Activated CD4-positive, alpha-beta memory T cell treated with anti-CD3 and anti-CD28 coated beads, Interleukin-2, amount 10 ng/mL, durations not matched to agents 7 days and 5 days (primary cell): ENCODE results near the gene LDLRAP1. TPM values are rescaled to one million over a fixed set of nuclear protein-coding genes. Genes with fewer than 3 reads are reported as not detected.

Source experiments
- CTCF ChIA-PET: fragments of 350-600 bp; sonication (Branson Sonifier 250); formaldehyde crosslinking; loops from one replicate; lab custom pipeline; 2021; ENCODE audit warnings: antibody characterized with exemption, inconsistent platforms; lab: Charles Lee
- POLR2A ChIA-PET: fragments of 350-600 bp; sonication (Branson Sonifier 250); formaldehyde crosslinking; loops from one replicate; lab custom pipeline; 2021; ENCODE audit warnings: antibody characterized with exemption; lab: Charles Lee
- DNase-seq: peaks from one replicate; pipeline ENCODE4 v3.0.0-alpha.2; 2020
- H3K27ac Mint-ChIP-seq: one replicate; pipeline ENCODE4 v1.8.0; 2021; ENCODE audit warnings: mild to moderate bottlenecking, mixed read lengths
- H3K27me3 Mint-ChIP-seq: one replicate; pipeline ENCODE4 v1.8.0; 2021; ENCODE audit warnings: mixed read lengths
- H3K36me3 Mint-ChIP-seq: one replicate; pipeline ENCODE4 v1.8.0; 2021; ENCODE audit warnings: low read depth, mixed read lengths
- H3K4me1 Mint-ChIP-seq: one replicate; pipeline ENCODE4 v1.8.0; 2021; ENCODE audit warnings: mixed read lengths
- H3K4me3 Mint-ChIP-seq: one replicate; pipeline ENCODE4 v1.8.0; 2021; ENCODE audit warnings: mild to moderate bottlenecking, mixed read lengths
- H3K9me3 Mint-ChIP-seq: one replicate; pipeline ENCODE4 v1.8.0; 2021; ENCODE audit warnings: mixed read lengths
- total RNA-seq, 2 experiments: library from RNA; stranded (reverse); gene quantifications; one replicate each; pipeline ENCODE4 v1.2.3, GENCODE V29; 2021

Gene LDLRAP1
- total RNA-seq, 2 experiments from 2014 or later = 26.4 to 27.7 TPM

DNA sequence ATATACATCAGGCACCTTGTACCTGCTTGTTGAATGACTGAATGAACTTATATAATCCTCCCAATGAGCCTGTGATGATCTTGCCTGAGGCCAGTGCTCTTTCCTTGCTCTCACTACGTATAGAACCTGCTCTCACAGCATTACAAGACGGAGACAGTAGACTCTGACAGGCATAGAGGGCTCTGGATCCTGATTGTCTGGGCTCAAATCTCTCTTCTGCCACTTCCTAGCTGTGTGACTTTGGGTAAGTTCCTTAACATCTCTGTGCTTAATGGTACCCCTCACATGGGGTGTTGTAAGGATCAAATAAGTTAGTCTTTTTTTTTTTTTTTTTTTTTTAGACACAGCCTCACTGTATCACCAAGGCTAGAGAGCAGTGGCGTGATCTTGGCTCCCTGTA lies 69.0 kb downstream of the LDLRAP1 start:
- no peak for DNase-seq
- Mint-ChIP-seq H3K27ac (no peak overlapping the region), H3K4me1 (peaks cover 25% of the 10 kb centered on the region), H3K36me3 (no peaks in the 10 kb centered on the region), H3K9me3 (no peaks in the 10 kb centered on the region), H3K27me3 (peaks cover 63% of the 10 kb centered on the region), H3K4me3 (no peak overlapping the region)
- ChIA-PET CTCF (interaction anchor here (0.6 to 1.6 kb wide), 5 partner anchors 70 to 350 kb away, joined by 3 to 5 read pairs (median 4); partner anchors contain the start of gene LDLRAP1), POLR2A (no interaction called here)

DNA sequence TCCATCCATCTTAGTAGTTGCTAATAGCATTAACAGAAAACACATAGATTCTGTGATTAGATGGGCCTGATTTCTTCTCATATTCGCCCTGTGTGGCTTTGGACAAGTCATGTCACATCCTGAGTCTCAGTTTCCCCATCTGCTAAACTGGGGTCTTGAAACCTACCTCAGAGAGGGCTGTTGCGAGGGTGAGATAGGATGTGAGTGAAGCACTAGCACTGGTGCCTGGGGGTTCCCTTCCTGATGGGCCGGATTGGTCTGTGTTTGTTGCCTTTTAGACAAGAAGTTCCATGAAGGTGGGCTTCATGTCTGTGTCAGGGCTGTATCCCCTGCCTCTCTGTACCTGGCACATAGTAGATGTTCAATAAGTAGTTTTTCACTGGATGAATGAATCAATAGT lies 69.7 kb downstream of the LDLRAP1 start:
- Mint-ChIP-seq H3K27me3 (peaks cover 62% of the 10 kb centered on the region), H3K36me3 (no peaks in the 10 kb centered on the region), H3K4me3 (no peak overlapping the region), H3K27ac (no peak overlapping the region), H3K9me3 (no peaks in the 10 kb centered on the region), H3K4me1 (peaks cover 26% of the 10 kb centered on the region)
- no peak for DNase-seq
- ChIA-PET POLR2A (interaction anchor here (1.0 kb wide), 1 partner anchor 19 kb away, joined by 3 read pairs; no protein-coding TSS in a partner anchor), CTCF (interaction anchor here (0.6 to 0.7 kb wide), 2 partner anchors 165 to 350 kb away, joined by 4 to 5 read pairs; no protein-coding TSS in a partner anchor)

DNA sequence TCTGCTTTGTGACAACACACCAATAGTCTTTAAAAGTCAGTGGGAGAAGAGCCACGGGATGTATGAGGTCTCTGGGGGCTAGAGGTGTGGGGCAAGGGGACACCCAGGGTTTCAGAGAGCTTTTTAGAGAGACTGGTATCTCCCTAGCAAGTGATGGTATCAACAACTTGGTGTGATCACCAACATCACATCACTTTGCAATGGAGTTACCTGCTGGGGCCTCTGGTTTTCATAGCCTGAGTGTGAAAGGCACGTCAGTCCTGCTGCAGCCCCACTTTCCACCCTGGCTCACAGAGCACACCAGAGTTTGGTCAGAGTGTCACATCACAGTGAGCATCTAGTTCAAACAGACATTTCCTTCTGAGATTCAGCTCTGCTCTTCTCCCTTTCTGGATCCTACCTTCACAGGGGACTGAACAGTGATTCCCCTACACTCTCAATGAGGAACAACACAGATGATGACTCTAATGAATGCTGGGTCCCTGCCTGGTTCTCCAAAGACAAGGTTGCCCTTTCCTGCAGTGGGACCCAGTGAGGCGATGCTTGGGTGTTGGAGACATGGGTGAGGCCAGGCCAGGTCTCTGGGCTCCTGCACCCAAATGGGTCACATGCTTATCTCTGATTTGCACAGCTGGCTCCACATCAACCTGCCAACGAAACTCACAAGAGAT lies 71.2 kb downstream of the LDLRAP1 start:
- H3K4me3 Mint-ChIP-seq = no peak overlapping the region
- peaks cover 2% of the 10 kb centered on the region for H3K36me3 Mint-ChIP-seq
- POLR2A ChIA-PET = interaction anchor here (0.6 to 3.3 kb wide), 4 partner anchors 9 to 385 kb away, joined by 3 to 12 read pairs (median 4); no protein-coding TSS in a partner anchor

DNA sequence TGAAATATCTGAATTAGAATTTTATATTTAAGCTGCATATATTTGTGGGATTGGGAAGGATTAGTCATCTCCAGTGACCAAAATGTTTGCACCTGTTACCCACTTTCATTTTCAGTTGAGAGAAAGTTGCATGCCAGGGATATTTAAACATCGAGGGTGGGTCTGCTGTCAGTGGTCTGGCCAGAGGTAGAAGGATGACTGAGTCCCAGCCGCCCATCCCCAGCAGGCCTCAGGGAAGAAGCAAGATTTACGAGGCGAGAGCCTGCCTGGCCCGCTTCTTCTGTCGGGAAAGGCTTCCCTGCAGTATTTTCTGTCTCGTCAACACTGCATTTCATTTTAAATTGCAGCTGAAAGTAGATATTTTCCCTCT lies 71.8 kb downstream of the LDLRAP1 start:
- Mint-ChIP-seq H3K4me3 (peak overlapping the region; percentile 63), H3K9me3 (no peaks in the 10 kb centered on the region), H3K27ac (no peak overlapping the region), H3K4me1 (peaks cover 40% of the 10 kb centered on the region), H3K36me3 (peaks cover 2% of the 10 kb centered on the region), H3K27me3 (peaks cover 57% of the 10 kb centered on the region)
- POLR2A ChIA-PET = interaction anchor here (0.6 to 3.3 kb wide), 4 partner anchors 9 to 385 kb away, joined by 3 to 12 read pairs (median 4); no protein-coding TSS in a partner anchor
- CTCF ChIA-PET = no interaction called here
- no peak for DNase-seq

More for the DNA sequence above, 71.2 kb downstream of the LDLRAP1 start:
- Mint-ChIP-seq H3K9me3 (no peaks in the 10 kb centered on the region), H3K27me3 (peaks cover 62% of the 10 kb centered on the region), H3K27ac (no peak overlapping the region), H3K4me1 (peaks cover 35% of the 10 kb centered on the region)
- no peak for DNase-seq
- CTCF ChIA-PET = interaction anchor here (0.5 kb wide), 1 partner anchor 150 kb away, joined by 3 read pairs; no protein-coding TSS in a partner anchor

DNA sequence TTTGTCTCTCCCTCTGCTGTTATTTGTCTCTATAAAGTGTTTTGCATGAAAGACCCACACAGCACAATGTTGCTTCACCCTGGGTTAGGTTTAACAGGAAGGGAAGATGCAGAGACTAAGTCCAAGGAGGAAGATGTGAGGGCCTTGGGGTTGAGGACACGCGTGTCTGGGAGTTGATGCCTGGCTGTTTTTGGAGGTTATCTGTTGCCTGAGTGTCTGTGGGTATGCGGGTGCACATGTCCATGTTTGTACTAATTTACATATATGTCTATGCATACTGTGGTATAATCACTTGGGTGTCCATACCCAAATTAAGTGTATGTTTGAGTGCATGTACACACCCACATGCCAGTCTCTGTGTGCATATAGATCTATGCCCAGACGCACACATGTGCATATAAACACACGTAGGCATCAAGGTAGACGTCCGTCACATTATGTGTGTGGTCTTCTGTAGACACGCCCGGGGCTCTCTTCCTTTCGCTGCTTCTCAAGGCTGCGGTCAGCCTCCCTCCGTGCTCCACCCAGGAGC lies 72.2 kb downstream of the LDLRAP1 start:
- H3K4me3 Mint-ChIP-seq = peak overlapping the region; percentile 63
- H3K9me3 Mint-ChIP-seq = no peaks in the 10 kb centered on the region
- H3K4me1 Mint-ChIP-seq = peaks cover 45% of the 10 kb centered on the region
- H3K27me3 Mint-ChIP-seq = peaks cover 54% of the 10 kb centered on the region
- CTCF ChIA-PET = interaction anchor here (1.4 to 2.0 kb wide), 2 partner anchors 16 to 27 kb away, joined by 4 to 7 read pairs; no protein-coding TSS in a partner anchor
- POLR2A ChIA-PET = interaction anchor here (0.6 to 3.3 kb wide), 3 partner anchors 8 to 386 kb away, joined by 4 to 12 read pairs (median 5); no protein-coding TSS in a partner anchor
- DNase-seq = no peak
- H3K36me3 Mint-ChIP-seq = peaks cover 7% of the 10 kb centered on the region
- H3K27ac Mint-ChIP-seq = no peak overlapping the region

DNA sequence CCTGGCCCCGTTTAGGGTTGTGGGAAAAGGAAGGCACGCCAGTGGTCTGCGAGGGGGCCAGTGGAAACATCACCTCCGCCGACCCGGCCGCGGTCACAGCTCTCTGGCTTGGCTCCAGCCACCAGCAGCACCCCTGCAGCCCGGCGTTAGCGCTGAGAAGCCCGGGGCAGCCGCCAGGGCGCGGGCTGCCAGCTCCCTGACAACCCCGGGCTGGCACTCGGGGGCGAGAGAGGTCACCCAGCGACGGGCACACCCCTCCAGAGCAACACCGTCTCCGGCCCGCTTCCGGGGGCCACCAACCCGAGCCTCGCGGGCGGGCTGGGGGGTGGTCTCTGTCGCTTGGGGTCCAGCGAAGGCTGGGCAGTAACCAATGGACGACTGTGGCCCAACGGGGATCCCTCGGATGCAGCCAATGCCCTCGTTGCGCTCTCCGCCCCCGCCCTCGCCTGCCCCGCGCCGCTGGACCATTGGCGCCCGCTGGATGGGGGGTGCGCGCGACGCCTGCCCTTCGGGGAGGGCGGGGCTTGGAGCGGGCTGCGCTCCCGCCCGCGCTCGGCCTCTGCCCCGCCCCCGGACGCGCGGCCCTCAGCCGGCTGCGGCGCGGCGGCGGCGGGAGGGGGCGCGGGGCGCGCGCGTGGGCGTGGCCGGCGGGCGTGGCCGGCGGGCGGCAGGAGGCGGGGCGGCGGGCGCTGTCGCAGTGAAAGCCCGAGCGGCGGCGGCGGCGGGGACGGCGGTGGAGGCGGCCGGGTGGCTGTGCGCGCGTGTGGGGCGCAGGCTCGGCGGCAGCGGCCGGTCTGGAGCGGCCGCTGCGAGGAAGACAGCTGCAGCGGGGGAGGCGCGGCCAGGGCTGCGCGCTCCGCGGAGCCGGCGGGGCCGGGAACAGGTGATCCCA lies 72.9 kb downstream of the LDLRAP1 start, which contains the start of gene MAN1C1:
TSS of gene MAN1C1 (plus strand) at position 697 of the 892 bp plus-strand sequence. CDS start 1,007 bp downstream, outside the sequence.
- H3K27ac Mint-ChIP-seq = no peak within 1 kb of the TSS
- peaks cover 52% of the 10 kb centered on the region for H3K4me1 Mint-ChIP-seq

DNA sequence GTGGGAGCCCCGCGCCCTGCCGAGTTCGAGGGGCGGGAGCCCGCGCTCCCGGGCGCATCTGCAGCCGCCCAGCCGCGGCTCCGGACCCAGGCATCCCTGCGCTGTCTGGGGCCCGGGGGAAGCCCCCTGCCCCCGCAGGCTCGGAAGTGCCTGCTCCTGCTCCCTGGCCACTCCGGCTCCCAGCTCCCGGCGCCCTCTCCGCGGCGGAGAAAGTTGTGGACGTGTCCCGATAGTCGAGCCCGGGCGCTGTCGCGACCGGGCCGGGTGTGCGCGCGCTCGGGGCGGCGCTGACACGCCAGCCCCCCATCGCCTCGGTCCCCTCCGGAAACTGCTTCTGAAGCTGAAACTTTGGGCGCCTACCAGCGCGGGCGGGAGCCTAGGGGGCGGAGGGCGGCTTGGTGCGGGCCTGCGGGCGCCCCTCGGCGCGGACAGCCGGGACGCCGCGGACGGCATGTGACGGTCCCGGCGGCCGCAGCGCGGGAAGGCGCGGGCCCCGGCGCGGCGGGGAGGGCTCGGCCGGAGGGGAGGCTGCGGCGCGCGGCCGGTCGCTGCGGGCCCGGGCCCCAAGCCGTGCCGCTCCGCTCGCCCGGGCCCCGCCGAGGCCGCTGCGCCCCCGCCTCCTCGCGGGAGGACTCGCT lies 73.7 kb downstream of the LDLRAP1 start:
- Mint-ChIP-seq H3K4me3 (peak overlapping the region; percentile 65), H3K27ac (no peak overlapping the region), H3K27me3 (peaks cover 43% of the 10 kb centered on the region)

More for the DNA sequence above, 72.9 kb downstream of the LDLRAP1 start, which contains the start of gene MAN1C1:
- Mint-ChIP-seq H3K27me3 (peaks cover 51% of the 10 kb centered on the region), H3K9me3 (no peaks in the 10 kb centered on the region), H3K4me3 (peak within 1 kb of the TSS; percentile 65), H3K36me3 (peaks cover 10% of the 10 kb centered on the region)
- ChIA-PET POLR2A (interaction anchor here (1.2 to 3.3 kb wide), 2 partner anchors 26 to 60 kb away, joined by 4 to 12 read pairs; no protein-coding TSS in a partner anchor), CTCF (interaction anchor here (1.1 to 2.0 kb wide), 3 partner anchors 15 to 60 kb away, joined by 4 to 7 read pairs (median 4); no protein-coding TSS in a partner anchor)
- DNase-seq = peak; percentile 82

DNA sequence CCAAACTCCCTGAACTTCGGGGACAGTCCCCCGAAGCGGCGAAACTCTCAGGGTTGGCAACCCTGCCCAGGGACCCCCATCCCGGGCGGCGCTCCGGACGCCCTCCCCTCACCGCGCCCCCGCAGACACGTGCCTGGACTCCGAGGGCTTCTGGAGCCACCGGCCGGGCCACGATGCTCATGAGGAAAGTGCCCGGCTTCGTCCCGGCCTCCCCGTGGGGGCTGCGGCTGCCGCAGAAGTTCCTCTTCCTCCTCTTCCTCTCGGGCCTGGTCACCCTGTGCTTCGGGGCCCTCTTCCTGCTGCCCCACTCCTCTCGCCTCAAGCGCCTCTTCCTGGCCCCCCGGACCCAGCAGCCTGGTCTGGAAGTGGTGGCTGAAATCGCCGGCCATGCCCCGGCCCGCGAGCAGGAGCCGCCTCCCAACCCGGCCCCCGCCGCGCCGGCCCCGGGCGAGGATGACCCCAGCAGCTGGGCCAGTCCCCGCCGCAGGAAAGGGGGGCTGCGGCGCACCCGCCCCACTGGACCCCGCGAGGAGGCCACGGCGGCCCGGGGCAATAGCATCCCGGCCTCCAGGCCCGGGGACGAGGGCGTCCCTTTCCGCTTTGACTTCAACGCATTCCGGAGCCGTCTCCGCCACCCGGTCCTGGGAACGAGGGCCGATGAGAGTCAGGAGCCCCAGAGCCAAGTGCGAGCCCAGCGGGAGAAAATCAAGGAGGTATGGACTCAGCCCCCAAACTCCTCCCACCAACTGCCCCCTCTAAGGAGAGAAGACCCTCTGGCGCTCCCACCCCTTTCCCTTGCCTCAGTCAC lies 74.4 kb downstream of the LDLRAP1 start:
- Mint-ChIP-seq H3K27ac (peak overlapping the region; percentile 73), H3K36me3 (peaks cover 13% of the 10 kb centered on the region), H3K27me3 (peaks cover 39% of the 10 kb centered on the region), H3K9me3 (no peaks in the 10 kb centered on the region), H3K4me3 (peak overlapping the region; percentile 82), H3K4me1 (peaks cover 67% of the 10 kb centered on the region)
- no peak for DNase-seq
- CTCF ChIA-PET = interaction anchor here (1.0 to 2.7 kb wide), 11 partner anchors 9 to 181 kb away, joined by 3 to 22 read pairs (median 6); no protein-coding TSS in a partner anchor
- POLR2A ChIA-PET = interaction anchor here (0.7 to 3.3 kb wide), 5 partner anchors 14 to 59 kb away, joined by 4 to 22 read pairs (median 12); no protein-coding TSS in a partner anchor

More for the DNA sequence above, 73.7 kb downstream of the LDLRAP1 start:
- Mint-ChIP-seq H3K36me3 (peaks cover 10% of the 10 kb centered on the region), H3K9me3 (no peaks in the 10 kb centered on the region), H3K4me1 (peaks cover 60% of the 10 kb centered on the region)
- ChIA-PET CTCF (interaction anchor here (1.1 to 2.0 kb wide), 3 partner anchors 15 to 59 kb away, joined by 4 to 7 read pairs (median 4); no protein-coding TSS in a partner anchor), POLR2A (interaction anchor here (0.7 to 3.3 kb wide), 3 partner anchors 15 to 59 kb away, joined by 4 to 12 read pairs (median 4); no protein-coding TSS in a partner anchor)
- DNase-seq = no peak

DNA sequence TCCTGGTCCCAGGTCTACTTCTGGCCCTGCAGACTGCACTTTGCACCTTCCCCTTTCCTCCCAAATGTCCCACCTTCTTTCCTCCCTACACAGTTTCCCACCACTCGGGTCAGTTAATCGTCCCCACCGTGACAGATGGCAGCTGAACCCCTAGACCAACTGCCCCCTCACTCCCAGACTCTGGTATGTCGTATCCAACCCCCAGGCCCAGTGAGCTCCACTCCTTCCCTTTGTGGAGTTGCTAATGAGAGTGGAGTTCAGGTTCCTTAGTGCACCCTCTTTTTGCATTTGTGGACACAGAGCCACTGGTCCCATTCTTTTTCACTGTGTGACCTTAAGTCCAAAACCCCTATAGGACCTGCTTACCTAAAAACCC lies 75.0 kb downstream of the LDLRAP1 start:
- POLR2A ChIA-PET = interaction anchor here (0.6 to 3.3 kb wide), 8 partner anchors 8 to 185 kb away, joined by 3 to 22 read pairs (median 4); no protein-coding TSS in a partner anchor
- peak overlapping the region; percentile 73 for H3K27ac Mint-ChIP-seq
- no peaks in the 10 kb centered on the region for H3K9me3 Mint-ChIP-seq
- no peak for DNase-seq
- H3K27me3 Mint-ChIP-seq = peaks cover 39% of the 10 kb centered on the region
- CTCF ChIA-PET = interaction anchor here (0.9 to 2.7 kb wide), 11 partner anchors 9 to 181 kb away, joined by 3 to 22 read pairs (median 6); no protein-coding TSS in a partner anchor
- H3K4me1 Mint-ChIP-seq = peaks cover 73% of the 10 kb centered on the region
- peaks cover 16% of the 10 kb centered on the region for H3K36me3 Mint-ChIP-seq
- peak overlapping the region; percentile 82 for H3K4me3 Mint-ChIP-seq
